Measurements from ENCODE around the gene FLYWCH2.

The FLYWCH2 gene

DNA sequence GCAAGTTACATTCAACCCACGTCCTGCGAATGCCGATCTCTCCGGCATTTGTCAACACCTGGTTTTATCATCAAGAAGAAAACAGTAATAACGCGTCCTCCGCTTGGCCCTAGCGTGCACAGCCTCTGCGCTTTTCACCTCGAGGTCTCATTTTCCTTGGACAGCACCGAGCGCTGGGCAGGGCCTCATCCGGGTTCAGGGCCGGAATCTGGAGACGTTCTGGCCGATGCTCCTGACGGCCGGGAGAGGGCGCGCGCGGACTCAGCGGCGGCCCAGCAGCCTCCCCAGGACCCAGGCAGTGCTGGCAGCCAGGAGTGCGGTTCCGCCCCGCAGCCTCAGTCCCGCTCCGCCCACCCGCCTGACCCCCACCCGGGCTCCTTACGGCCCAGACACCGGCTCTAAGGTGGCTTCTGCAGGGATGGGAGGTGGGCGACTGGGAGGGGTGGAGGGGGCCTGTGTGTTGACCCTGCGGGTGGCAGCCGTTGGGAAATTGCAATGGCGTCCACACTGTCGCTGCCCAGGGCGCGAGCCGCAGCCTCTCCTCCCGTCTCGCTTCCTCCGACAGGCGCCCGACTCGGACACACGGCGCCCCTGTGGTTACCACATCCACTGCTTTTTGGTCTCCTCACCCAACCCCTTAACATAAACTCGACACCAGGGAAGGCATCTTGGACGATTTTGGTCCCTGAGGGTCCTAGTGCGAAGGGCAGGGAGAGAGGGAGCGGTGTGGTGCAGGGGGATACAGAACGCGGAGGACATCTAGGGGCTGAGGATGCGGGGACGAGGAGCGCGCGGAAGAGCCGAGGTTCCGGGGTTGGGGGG lies 21.3 kb downstream of the FLYWCH2 start:
- peak overlapping the region; percentile 71; the same call in 1 of the 2 replicates for H3K27ac ChIP-seq (ENCODE audit: extremely low read depth, low read depth, low read length)
- ChIA-PET POLR2A (interaction anchor here (2.3 kb wide), 1 partner anchor 21 kb away, joined by 12 read pairs; the partner anchor contains the start of gene FLYWCH2), CTCF (interaction anchor here (0.6 to 2.1 kb wide), 5 partner anchors 15 to 78 kb away, joined by 3 to 9 read pairs (median 6); partner anchors contain the start of gene FLYWCH2)
- peak; percentile 59; the same call in 1 of the 2 replicates for TF ChIP-seq ZBTB1 (tag by site-specific recombination; IDR thresholded peaks at IDR 0.05)
- peak; percentile 38 for TF ChIP-seq GLIS2 (tag by site-specific recombination; IDR thresholded peaks at IDR 0.05)
- TF ChIP-seq ZNF660 (tag by site-specific recombination; IDR thresholded peaks at IDR 0.05): 0 out of 2 replicates have a peak, but pooled peaks have one; percentile 70
- no peak for TF ChIP-seq ZNF423 (tag by site-specific recombination; IDR thresholded peaks at IDR 0.05)
- peak; percentile 98 for TF ChIP-seq ZNF341 (tag by site-specific recombination; IDR thresholded peaks at IDR 0.05; ENCODE audit: low read depth)
- no peak for TF ChIP-seq ZNF530 (tag by site-specific recombination; IDR thresholded peaks at IDR 0.05; ENCODE audit: low read depth)
- no peak for TF ChIP-seq ZNF157 (tag by site-specific recombination; IDR thresholded peaks at IDR 0.05)
- no peak for TF ChIP-seq ZNF544 (tag by site-specific recombination; IDR thresholded peaks at IDR 0.05)
- TF ChIP-seq ZNF510 (tag by site-specific recombination; IDR thresholded peaks at IDR 0.05; ENCODE audit: insufficient replicate concordance): no peak
- TF ChIP-seq ZNF76 (tag by site-specific recombination; IDR thresholded peaks at IDR 0.05; ENCODE audit: borderline replicate concordance, low read depth): no peak
- TF ChIP-seq ZNF404 (tag by site-specific recombination; IDR thresholded peaks at IDR 0.05): no peak
- no peak for TF ChIP-seq ZNF473 (tag by site-specific recombination; IDR thresholded peaks at IDR 0.05)
- TF ChIP-seq, protein P1, sequence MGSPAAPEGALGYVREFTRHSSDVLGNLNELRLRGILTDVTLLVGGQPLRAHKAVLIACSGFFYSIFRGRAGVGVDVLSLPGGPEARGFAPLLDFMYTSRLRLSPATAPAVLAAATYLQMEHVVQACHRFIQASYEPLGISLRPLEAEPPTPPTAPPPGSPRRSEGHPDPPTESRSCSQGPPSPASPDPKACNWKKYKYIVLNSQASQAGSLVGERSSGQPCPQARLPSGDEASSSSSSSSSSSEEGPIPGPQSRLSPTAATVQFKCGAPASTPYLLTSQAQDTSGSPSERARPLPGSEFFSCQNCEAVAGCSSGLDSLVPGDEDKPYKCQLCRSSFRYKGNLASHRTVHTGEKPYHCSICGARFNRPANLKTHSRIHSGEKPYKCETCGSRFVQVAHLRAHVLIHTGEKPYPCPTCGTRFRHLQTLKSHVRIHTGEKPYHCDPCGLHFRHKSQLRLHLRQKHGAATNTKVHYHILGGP (tag by site-specific recombination; IDR thresholded peaks at IDR 0.05): no peak; the same call in 1 of the 2 replicates
- peak; percentile 64; the same call in 1 of the 2 replicates for TF ChIP-seq BCL11B (tag by site-specific recombination; IDR thresholded peaks at IDR 0.05; ENCODE audit: low read depth)
- TF ChIP-seq ZNF112 (tag by site-specific recombination; IDR thresholded peaks at IDR 0.05): no peak
- TF ChIP-seq ZIC2 (tag by site-specific recombination; IDR thresholded peaks at IDR 0.05): peak; percentile 51; the same call in 1 of the 2 replicates
- TF ChIP-seq ZNF623 (tag by site-specific recombination; IDR thresholded peaks at IDR 0.05): no peak
- peak; percentile 12; the same call in 1 of the 2 replicates for TF ChIP-seq ZNF837 (tag by site-specific recombination; IDR thresholded peaks at IDR 0.05)
- no peak for TF ChIP-seq ZFP69B (tag by site-specific recombination; IDR thresholded peaks at IDR 0.05)
- TF ChIP-seq ZNF768 (tag by site-specific recombination; IDR thresholded peaks at IDR 0.05): no peak
- peak; percentile 73 for TF ChIP-seq SP3 (tag by site-specific recombination; IDR thresholded peaks at IDR 0.05)
- no peak for TF ChIP-seq ZNF2 (tag by site-specific recombination; IDR thresholded peaks at IDR 0.05)
- 0 out of 2 replicates have a peak, but pooled peaks have one; percentile 6 for TF ChIP-seq ZNF24 (tag by site-specific recombination; IDR thresholded peaks at IDR 0.05)
- TF ChIP-seq, protein P2, sequence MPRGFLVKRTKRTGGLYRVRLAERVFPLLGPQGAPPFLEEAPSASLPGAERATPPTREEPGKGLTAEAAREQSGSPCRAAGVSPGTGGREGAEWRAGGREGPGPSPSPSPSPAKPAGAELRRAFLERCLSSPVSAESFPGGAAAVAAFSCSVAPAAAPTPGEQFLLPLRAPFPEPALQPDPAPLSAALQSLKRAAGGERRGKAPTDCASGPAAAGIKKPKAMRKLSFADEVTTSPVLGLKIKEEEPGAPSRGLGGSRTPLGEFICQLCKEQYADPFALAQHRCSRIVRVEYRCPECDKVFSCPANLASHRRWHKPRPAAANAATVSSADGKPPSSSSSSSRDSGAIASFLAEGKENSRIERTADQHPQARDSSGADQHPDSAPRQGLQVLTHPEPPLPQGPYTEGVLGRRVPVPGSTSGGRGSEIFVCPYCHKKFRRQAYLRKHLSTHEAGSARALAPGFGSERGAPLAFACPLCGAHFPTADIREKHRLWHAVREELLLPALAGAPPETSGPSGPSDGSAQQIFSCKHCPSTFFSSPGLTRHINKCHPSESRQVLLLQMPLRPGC (tag by site-specific recombination; IDR thresholded peaks at IDR 0.05): no peak
- TF ChIP-seq, protein P3, sequence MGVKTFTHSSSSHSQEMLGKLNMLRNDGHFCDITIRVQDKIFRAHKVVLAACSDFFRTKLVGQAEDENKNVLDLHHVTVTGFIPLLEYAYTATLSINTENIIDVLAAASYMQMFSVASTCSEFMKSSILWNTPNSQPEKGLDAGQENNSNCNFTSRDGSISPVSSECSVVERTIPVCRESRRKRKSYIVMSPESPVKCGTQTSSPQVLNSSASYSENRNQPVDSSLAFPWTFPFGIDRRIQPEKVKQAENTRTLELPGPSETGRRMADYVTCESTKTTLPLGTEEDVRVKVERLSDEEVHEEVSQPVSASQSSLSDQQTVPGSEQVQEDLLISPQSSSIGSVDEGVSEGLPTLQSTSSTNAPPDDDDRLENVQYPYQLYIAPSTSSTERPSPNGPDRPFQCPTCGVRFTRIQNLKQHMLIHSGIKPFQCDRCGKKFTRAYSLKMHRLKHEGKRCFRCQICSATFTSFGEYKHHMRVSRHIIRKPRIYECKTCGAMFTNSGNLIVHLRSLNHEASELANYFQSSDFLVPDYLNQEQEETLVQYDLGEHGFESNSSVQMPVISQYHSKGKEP (tag by site-specific recombination; IDR thresholded peaks at IDR 0.05): no peak
- TF ChIP-seq, protein P4, sequence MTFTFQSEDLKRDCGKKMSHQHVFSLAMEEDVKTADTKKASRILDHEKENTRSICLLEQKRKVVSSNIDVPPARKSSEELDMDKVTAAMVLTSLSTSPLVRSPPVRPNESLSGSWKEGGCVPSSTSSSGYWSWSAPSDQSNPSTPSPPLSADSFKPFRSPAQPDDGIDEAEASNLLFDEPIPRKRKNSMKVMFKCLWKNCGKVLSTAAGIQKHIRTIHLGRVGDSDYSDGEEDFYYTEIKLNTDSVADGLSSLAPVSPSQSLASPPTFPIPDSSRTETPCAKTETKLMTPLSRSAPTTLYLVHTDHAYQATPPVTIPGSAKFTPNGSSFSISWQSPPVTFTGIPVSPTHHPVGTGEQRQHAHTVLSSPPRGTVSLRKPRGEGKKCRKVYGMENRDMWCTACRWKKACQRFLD (tag by site-specific recombination; IDR thresholded peaks at IDR 0.05): no peak
- no peak for TF ChIP-seq ZNF830 (tag by site-specific recombination; IDR thresholded peaks at IDR 0.05; ENCODE audit: low read depth)
- no peak for TF ChIP-seq ZNF292 (tag by site-specific recombination; IDR thresholded peaks at IDR 0.05; ENCODE audit: borderline replicate concordance, low read depth)
- TF ChIP-seq ZNF501 (tag by site-specific recombination; IDR thresholded peaks at IDR 0.05): peak; percentile 63; the same call in 1 of the 2 replicates
- no peak for TF ChIP-seq ZNF169 (tag by site-specific recombination; IDR thresholded peaks at IDR 0.05)
- TF ChIP-seq ZNF416 (tag by site-specific recombination; IDR thresholded peaks at IDR 0.05): no peak
- no peak for TF ChIP-seq ZNF610 (tag by site-specific recombination; IDR thresholded peaks at IDR 0.05; ENCODE audit: borderline replicate concordance)
- no peak for TF ChIP-seq ZNF558 (tag by site-specific recombination; IDR thresholded peaks at IDR 0.05)
- TF ChIP-seq YY1 (tag by site-specific recombination; IDR thresholded peaks at IDR 0.05): peak; percentile 67

More for the DNA sequence above, 21.3 kb downstream of the FLYWCH2 start:
- Histone ChIP-seq H3K4me1 (ENCODE audit: control insufficient read depth, insufficient read depth, low read length) (peaks cover 3% of the 10 kb centered on the region; the same call in 1 of the 2 replicates), H3K9me3 (ENCODE audit: control insufficient read depth, insufficient read depth, low read depth, low read length) (no peaks in the 10 kb centered on the region), H3K4me3 (ENCODE audit: low read depth, low read length) (peak overlapping the region; percentile 66), H3K36me3 (ENCODE audit: control insufficient read depth in 2 of 2, insufficient read depth in 1 of 2, low read length in 2 of 2) (peaks cover 0 to 3% of the 10 kb centered on the region in 2 experiments; a peak in 1 of 3 replicates)

All from HEK293 (cell line).